ENCODE results near the gene DIS3. TPM values are rescaled to one million over a fixed set of nuclear protein-coding genes. Genes with fewer than 3 reads are reported as not detected.

DIS3 gene
- total and polyA plus RNA-seq, 2 of the 13 experiments (the other 11 are each of a cell fraction or from before 2014, with no cell fraction given) = 13.2 to 35.0 TPM

GRCh38 chr13:72792640-72793039, 10.9 kb upstream of the DIS3 start (continued):
- TF ChIP-seq GMEB2 (CRISPR knock-in tag; IDR thresholded peaks at IDR 0.05; ENCODE audit: low read depth) (no peak), E2F2 (CRISPR knock-in tag; IDR thresholded peaks at IDR 0.05; ENCODE audit: borderline replicate concordance) (no peak), BCLAF1 (IDR thresholded peaks at IDR 0.05) (no peak), MXD4 (CRISPR knock-in tag; IDR thresholded peaks at IDR 0.05) (no peak), IKZF4 (CRISPR knock-in tag; IDR thresholded peaks at IDR 0.05; ENCODE audit: borderline replicate concordance, low read depth, not compliant biosample characterization) (no peak), UBTF (CRISPR knock-in tag; IDR thresholded peaks at IDR 0.05) (no peak), ZBTB7B (CRISPR knock-in tag; IDR thresholded peaks at IDR 0.05) (no peak), PLSCR1 (CRISPR knock-in tag; IDR thresholded peaks at IDR 0.05; ENCODE audit: borderline replicate concordance) (no peak), ATF6 (CRISPR knock-in tag; conservative IDR thresholded peaks at IDR 0.05) (no peak), ATRX (CRISPR knock-in tag; IDR thresholded peaks at IDR 0.05; ENCODE audit: borderline replicate concordance) (no peak), SRSF9 (IDR thresholded peaks at IDR 0.05; ENCODE audit: borderline replicate concordance, insufficient read depth, low read depth, low read length, poor library complexity, severe bottlenecking) (no peak), HNF1A (IDR thresholded peaks at IDR 0.05; ENCODE audit: low read depth) (no peak), HNF1A (CRISPR knock-in tag; IDR thresholded peaks at IDR 0.05; ENCODE audit: borderline replicate concordance) (no peak)

All from HepG2 (cell line).